NCI-H510A treated with DMSO at 0.1 percent for 48 hours (cell line): Measurements from ENCODE around the gene DBNDD1.
A peak's percentile ranks its signal among the peaks of the same experiment; 100 is the strongest.
"Not testable (repeated sequence)": the region's sequence is repeated elsewhere in the genome, so short reads cannot be mapped to it uniquely, and the experiment has no call there.

Experiments used
- DNase-seq: peaks from one replicate; lab custom pipeline; 2025; lab: John Stamatoyannopoulos, UW

Gene DBNDD1

DNA sequence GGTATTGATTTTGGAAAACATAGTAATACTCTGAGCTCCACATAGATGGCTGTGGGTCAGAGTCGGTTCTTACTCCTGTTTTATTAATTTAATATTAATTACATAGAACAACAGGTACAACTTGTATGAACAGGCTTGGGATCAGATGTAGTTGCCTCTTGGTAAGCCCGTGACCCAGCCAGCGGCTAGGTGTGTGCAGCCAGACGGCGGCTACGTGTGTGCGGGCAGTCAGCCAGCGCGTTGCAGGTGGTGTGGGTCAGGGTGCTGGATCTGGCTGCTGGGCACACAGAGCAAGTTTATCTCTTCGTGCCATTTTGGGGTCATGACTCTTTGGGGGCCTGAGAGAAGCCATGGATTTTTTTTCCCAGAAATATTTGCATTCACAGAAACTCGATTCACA lies 30.3 kb downstream of the DBNDD1 start:
- DNase-seq, result no peak

DNA sequence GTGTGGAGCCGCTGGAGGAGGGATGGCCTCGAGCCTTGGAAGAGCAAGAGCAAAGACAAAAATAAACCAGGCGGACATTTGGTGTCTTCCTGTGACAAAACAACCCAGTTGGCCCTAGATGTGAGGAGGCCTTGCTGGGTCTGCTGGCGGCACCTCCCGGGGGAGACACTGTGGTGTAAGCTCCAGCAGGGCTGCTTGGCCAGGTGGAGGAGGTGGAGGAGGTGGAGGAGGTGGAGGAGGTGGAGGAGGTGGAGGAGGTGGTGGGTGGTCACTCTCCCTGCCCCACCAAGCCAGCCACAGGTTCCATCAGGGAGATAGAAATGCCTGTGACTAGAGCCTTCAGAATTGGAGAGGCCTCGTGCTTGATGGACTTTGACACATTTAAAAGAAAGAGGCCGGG lies 32.1 kb downstream of the DBNDD1 start:
- DNase-seq, result no peak

DNA sequence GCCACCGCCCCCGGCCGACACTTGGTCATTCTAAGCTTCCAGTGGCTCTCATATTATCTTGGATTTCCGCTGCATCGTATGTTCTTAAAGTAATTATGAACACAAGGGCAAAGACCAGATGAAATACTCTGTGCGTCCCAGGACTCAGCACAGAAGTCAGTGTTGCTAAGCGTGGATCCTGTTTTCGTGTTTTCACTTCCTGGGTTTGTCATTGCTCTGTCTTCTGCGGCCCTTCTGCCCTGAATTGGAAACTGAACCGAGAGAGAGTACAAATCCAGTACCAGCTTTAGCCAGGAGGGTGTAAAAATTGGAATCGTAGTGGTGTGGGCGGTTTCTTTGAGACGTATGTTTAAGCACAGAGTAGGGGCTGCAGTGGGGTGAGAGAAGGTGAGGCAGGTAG lies 32.7 kb downstream of the DBNDD1 start:
- no peak for DNase-seq

DNA sequence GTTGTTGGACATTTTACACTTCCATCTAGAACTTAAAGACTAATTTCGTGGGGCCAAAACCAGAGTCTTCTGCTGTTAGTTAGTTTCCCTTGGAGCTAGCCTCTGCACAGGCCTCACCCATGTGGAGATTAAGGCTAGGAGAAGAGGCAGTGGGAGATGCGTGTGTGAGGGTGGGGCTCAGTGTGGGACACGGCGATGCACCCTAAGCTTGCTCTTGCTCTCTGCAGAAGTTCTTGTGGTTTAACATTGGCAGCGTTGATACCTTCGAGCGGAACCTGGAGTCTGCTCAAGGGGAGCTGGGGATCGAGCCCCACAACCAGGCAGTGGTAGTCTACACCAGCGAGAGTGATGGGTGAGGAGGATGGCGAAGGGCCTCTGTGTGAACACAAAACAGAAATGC lies 34.0 kb downstream of the DBNDD1 start:
- no peak for DNase-seq

DNA sequence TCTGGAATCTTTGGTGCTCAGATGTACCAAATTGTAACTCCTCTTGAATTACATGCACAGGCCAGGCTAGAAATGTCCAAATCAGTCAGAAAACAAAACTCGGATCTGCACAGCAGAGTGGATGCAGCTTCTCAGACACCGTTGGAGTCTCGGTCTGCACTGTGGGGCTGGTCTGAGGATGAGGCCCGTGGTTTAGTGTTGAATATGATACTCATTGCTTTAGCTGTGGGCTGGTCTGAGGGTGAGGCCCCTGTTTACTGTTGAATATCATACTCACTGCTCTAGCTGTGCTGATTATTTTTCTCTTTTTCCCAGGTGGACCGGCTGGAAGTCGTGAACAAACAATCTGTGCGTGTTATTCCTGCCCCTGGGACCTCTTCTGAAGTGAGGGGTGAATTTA lies 35.0 kb downstream of the DBNDD1 start:
- no peak for DNase-seq

DNA sequence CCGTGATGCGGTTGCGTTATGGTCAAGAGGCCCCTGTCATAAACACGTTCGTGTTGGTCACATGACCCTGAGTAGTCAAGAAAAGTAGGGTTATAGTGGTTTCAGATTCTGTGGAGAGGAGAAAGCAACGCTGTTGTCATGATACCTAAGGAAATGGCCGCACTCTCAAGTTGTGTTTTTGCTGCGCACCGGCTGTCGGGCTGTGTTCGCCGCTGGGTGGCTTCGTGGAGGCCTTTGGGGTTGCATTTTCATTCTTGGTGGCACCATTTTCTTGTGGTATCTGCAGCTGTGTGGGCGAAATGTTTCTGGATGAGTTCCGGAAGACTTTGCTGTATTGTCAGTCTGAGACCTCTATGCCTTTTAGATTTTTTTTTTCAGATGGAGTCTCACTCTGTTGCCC lies 35.7 kb downstream of the DBNDD1 start:
- no peak for DNase-seq

DNA sequence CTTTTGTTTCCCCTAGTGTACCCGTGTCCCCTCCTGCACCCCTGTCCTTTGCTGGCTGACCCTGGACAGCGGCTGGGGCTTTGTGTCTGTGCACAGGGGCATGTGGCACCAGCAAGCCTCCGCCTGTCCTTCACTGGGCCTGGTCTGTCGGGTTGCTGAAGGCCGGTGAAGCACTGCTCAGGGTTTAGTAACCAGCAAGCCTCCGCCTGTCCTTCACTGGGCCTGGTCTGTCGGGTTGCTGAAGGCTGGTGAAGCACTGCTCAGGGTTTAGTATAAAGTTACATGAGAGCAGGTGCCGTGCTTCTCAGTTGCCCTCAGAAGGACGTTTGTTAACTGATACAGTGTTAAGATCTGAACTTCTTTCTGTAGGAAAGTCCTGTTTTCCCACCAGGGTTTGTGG lies 36.9 kb downstream of the DBNDD1 start:
- DNase-seq, result no peak

DNA sequence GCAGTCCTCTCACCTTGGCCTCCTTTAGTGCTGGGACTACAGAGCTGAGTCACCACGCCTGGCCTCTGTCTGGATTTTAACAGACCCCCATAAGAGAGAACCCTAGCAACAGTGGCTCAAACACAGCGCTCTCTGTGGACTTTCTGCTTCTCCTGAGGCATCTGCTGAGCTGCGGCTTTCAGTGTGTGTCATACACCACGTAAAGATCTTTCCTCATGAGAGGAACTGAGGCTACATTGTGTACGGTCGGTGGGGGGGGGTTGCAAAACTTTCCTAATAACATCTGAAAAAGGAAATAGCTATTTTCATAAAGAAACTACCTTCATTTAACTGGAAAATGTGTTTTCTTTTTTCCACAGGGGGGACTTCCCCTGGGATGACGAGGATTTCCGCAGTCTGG lies 37.8 kb downstream of the DBNDD1 start:
- DNase-seq, result no peak

DNA sequence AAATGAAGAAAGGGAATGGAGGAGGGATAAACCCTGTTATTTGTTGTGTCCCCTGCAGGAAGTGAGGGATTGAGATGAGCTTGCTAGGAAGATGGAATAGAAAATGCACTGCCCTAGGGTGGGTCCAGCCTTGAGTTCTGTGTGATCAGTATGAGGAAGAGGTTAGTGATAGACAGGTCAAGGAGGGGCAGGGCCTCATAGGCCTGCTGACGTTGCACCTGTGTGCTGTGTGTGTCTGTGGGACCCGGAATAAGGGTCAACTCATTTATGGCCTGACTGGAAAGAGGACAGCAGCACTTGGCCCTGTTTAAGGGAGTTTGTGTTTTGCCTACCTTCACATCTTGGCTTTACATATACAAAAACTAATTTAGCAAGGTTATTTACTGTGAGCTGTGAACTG lies 44.4 kb downstream of the DBNDD1 start:
- no peak for DNase-seq

DNA sequence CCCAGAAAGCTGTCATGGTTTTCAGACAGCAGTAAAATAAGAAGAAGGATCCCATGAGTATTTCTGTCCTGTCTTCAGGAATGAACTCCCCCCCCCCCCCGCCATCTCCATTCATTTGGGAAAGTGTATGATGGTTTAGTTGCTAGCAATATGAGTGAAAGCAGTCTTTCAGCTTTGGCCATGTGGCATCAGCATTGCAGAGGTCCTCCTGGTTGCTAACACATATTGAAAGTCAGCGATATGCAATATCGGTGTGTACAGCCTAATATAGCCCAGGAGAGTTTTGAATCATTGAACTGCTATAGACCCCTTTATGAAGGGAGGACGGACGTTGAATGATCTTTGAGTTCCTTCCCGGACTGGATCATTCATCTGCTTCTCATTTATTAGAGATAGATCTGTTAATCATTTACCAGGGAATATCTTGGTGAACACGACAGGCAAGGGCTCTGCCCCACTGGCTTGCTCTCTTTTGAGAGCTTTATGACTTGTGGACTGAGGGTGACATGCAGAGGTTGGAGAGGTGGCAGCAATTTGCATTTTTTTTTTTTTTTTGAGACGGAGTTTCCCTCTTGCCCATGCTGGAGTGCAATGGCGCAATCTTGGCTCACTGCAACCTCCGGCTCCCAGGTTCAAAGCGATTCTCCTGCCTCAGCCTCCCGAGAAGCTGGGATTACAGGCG lies 45.5 kb downstream of the DBNDD1 start:
- DNase-seq, result no peak

DNA sequence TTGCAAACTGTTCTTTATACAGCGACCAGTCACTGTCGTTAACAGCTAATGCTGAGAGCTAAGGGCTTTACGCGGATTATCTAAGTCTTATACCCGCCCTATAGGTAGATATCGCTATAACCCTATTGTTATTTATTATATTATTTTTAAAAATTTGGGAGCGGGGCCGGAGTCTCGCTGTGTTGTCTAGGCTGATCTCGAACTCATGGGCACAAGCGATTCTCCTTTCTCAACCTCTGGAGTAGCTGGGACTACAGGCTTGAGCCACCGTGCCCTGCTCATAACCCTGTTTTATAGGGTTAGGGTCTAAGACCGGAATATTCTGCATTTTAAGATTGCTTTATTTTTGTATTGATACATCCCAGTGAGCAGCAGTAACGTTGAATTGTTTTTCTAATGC lies 46.0 kb downstream of the DBNDD1 start:
- DNase-seq, result no peak

DNA sequence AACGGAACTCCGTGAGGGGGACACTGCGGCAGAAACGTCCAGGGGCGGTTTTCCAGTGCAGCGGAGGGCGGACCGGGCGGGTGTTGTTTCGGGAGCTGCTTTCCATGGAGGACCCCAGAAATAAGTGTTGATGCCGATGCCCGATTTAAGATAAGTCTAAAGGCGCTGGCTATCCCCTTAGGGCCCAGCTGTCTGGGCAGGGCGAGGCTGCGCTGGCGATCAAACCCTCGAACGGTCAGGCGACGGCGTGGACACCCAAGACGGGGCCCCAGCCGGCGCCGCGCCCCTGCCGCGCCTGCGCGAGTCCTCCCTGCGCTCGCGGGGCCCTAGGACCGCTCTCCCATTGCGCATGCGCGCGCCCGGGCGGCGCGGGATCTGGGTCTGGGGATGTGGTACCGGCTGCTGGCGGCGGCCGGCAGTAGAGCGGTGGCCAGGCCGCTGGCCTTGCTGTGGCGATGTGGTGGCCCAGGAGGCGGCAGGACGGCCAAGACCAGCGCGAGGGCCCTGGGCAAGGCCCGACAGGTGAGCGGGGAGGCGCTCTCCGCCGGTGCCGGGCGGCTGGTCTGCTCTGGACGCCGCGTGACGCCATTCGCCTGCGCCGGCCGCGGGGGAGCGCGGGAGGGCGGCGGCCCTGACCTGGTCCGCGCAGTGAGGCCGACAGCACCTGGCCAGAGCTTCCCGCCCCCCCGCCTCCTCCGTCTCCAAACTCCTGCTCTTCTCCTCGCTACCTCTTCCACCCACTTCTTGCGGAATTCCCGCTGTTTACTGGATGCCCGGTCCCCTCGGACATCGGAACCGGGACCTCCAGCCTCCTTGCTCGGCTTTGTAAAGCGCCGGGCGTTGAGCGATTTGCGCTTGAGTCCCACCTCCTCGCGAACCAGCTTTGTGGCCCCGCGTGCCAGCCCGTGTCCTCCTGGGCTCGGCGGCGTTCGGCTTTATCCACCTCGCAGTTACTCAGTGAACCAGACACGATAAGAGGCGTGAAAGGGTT lies 46.7 kb downstream of the DBNDD1 start:
- peak; percentile 5 for DNase-seq

DNA sequence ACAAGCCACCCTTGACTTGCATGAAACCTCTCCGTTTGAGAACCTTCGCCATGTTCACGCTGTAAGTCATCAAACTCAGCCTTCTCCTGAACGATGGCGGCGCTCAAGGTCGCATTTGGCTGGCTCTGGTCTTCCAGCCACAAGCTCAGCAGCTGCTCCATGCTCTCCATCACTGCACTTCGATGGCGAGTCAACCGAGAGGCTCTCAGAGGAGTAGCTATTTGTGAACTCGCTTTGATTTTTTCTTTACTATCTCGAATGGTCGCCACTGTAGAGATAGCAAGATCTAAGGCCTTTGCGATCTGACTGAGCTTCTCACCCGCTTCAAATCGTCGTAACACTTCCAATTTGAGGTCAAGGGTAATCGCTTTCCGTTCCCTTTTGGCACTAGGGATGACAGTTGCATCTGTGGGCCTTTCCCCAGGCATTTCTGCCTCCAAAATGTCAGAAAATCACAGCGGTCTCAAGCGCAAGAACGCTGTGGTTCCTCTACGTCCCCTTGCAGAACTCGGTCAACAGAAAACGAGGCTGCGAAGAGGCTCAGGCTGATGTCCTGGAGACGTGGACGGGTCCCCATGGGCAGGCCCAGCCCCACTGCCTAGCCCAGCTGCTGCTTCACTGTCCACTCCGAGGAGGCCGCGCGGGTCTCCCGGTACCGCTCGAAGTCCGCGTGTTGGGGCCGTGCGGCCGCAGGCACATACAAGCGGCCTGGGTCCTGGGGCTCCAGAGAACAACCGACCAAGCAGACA lies 47.6 kb downstream of the DBNDD1 start:
- DNase-seq, result no peak

DNA sequence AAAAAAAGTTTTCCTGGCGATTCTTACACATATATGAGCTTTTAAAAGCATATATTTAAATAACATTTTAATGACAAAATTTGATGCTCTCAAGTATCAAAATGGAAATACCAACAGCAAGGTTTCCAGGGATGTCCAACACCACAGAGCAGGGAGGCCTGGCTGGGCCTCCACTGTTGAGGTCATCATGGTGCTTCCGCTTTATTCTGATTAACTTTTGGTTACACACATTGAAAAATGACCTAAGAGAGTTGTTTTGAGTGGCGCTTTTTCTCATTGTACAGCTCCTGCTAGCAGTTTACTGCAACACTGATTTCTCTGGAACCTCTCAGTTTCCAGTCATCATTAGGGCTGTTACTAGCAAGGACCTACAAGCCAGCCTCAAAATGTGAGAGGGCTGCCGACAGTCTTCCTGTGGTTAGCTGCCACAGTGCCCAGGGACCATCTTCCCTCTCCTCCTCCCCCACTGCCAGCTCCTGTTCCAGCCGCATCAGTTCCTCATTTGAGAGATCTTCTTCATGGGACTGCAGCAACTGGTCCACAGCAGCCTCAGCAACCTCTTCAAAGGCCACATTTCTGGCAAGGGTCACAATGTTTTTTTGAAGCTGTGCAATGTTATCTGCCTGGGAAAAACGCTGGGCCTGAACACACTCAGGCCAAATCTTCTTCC lies 49.4 kb downstream of the DBNDD1 start:
- no peak for DNase-seq

DNA sequence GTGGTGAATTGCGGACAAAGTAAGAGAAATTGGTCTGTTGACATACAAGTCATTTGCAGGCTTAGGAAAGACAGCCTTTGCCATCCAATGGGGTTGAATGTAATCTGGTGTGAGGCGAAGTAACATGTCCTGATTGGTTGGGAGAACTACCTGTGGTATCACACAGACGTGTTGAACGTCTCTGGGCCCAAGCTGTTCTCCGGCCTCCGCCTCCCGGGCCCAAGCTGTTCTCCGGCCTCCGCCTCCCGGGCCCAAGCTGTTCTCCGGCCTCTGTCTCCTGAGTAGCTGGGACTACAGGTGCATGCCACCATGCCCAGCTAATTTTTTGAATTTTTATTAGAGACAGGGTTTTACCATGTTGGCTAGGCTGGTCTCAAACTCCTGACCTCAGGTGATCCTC lies 51.2 kb downstream of the DBNDD1 start:
- not testable (repeated sequence) for DNase-seq

DNA sequence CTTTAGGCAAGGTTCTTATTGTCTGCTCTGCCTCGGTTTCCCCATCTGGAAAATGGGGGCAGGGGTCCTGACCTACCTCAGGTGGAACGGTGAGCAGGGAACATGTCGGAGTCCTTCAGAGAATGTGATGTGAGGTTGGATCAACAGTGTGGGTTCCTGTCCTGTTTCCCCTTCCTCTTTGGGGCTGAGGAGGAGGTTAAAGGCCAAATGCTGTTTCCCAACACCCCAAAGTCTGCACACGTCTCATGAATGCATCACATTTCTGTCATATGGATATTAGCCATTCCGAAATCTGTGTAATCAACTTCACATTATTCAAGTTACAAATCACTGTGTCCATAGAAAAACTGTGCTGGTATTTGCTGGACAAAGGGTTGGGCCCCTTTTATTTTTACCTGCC lies 51.8 kb downstream of the DBNDD1 start:
- not testable (repeated sequence) for DNase-seq

DNA sequence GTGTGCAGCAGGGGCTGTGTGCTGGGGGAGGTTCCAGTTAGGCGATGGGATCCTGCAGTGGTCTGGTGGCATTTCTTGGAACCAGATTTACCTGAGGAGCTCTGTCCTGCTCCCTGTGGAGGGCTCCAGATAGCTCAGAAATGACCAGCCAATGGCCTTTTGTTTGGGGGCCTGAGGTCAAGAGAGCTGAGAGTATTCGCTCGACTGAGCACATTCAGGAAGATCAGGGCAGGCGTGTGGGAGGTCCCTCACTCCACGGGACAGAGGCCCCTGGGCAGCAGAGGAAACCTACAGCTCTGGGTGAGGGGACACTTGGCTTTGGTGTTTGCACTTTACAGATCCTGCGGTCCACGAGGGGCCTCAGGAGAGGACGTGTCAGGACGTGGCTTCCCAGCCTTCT lies 52.5 kb downstream of the DBNDD1 start:
- no peak for DNase-seq

DNA sequence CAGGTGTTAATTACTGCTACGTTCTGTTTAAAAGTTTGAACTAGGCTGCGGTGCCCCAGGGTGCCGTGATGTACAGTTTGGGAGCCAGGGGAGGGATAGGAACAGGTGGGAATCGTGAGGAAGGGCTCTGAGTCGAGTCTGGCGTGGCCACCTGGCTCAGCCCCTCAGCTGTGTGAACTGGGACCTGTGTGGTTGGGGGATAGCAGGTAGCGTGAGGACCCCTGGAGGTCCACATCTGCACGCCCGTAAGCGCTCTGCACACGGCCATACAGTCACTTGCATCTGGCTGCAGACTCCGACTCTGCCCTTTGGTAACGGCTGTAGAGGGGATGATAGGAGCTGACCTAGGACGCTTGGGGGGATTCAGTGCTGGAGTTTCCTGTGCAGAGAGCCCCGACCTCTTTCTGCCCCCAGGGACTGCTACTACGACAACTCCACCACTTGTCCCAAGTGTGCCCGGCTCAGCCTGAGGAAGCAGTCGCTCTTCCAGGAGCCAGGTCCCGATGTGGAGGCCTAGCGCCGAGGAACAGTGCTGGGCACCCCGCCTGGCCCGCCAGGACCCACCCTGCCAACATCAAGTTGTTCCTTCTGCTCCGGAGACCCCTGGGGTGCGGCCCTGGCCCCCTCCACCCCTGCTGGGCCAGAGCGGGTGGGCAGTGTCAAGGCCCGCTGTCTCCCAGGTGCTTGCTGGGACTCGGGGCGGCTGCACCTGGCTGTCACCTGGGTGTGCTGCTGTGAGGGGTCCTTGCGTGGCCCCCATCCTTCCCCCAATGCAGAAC lies 53.6 kb downstream of the DBNDD1 start:
- DNase-seq, result no peak

DNA sequence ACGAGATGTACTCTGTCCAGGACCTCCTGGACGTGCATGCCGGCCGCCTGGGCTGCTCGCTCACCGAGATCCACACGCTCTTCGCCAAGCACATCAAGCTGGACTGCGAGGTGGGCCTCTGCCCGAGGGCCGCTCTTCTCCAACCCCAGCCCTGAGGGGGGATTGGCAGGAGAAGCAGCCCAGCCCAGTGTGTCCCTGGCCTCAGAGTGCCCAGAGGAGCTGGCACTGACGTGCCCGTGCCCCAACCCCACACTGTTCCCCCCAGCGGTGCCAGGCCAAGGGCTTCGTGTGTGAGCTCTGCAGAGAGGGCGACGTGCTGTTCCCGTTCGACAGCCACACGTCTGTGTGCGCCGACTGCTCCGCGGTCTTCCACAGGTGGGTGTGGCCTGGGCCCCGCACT lies 55.1 kb downstream of the DBNDD1 start:
- DNase-seq, result no peak

DNA sequence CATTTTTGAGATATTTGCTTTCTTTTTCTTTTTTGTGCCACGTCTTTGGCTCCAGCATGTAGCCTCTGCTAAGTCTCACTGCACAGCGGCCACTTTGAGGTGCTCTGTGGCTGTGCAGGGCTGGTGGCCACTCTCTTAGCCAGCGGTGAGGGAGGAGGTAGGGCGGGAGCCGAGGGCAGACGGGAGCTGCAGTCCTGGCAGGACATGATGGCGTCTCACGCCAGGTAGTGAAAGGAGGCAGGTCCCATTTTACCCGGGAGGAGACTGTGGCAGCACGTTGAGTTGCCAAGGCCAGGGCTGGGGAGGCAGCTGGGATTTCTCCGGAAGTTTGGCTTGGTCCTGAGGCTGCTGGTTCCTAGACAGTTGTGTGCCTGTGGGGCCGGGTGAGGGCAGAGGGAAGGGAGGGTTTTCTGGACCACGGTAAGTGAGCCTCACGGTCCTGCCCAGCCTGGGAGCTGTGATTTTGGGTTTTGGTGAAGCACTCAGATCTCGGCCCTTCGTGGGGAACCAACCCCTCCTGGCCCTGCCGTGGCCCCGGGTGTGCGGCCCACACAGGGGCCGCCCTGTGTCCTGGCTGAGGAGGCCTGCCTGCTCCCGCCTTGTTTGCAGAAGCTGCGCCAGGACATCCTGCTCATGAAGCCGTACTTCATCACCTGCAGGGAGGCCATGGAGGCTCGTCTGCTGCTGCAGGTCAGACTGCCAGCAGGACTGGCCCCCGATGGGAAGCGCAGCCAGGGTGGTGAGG lies 56.3 kb downstream of the DBNDD1 start:
- DNase-seq, result no peak

DNA sequence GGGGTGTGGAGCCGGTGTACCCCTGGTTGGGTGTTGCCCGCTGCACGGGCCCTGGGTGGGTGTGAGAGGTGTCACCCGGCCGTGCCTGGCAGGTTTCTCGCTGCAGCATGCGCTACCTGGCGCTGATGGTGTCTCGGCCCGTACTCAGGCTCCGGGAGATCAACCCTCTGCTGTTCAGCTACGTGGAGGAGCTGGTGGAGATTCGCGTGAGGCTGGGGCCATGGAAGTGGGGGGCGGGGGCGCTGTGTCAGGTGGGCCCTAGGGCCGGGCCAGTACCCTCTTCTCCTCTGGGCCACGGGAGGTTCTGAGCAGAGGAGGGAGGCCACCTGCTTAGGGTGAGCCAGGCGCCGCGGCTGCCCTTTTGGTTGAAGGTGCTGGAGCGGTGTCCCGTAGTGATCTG lies 57.3 kb downstream of the DBNDD1 start:
- no peak for DNase-seq
